HCT116 (cell line): ENCODE results near the gene FBLN7. TPM values are rescaled to one million over a fixed set of nuclear protein-coding genes. Genes with fewer than 3 reads are reported as not detected.

Source experiments
- ATAC-seq: fragments of 200-7000 bp; cut with Tn5 transposase; 2 replicates; pipeline ENCODE4 v1.9.1; 2020; ENCODE audit warnings: mild to moderate bottlenecking, moderate library complexity
- BruUV-seq: library from RNA; stranded (reverse); fragments of 400-500 nt; replicated peaks from 2 replicates; lab custom pipeline; 2021; lab: Mats Ljungman, UMichigan
- CTCF ChIA-PET: fragments of 300-600 bp; sonication (Branson Sonifier 250); formaldehyde crosslinking; loops from one replicate; lab custom pipeline; 2021; ENCODE audit warnings: antibody characterized with exemption; lab: Charles Lee
- POLR2A ChIA-PET: fragments of 300-600, 350-600 bp; sonication (Branson Sonifier 250); formaldehyde crosslinking; loops from one replicate; lab custom pipeline; 2021; ENCODE audit warnings: antibody characterized with exemption; lab: Charles Lee
- RAD21 ChIA-PET, 2 experiments: fragments of 300-600 bp; sonication (Branson Sonifier 250); formaldehyde crosslinking; loops; one replicate each; lab custom pipeline; 2023; ENCODE audit warnings: low total read pairs in 2 of 2; ENCODE audit not compliant: uncharacterized antibody in 2 of 2, unreplicated experiment in 2 of 2, low non-redundant PET in 1 of 2; lab: Charles Lee
- DNase-seq: peaks from one replicate; pipeline ENCODE4 v3.0.0-alpha.2; 2010; ENCODE audit warnings: low read depth, low spot score
- H2AFZ ChIP-seq: fragments of 200-600 bp; shearing (Covaris generic), sonication (generic); 2 replicates; pipeline ENCODE4 v1.6.1; 2017; ENCODE audit warnings: low read depth, mixed run types, mixed read lengths, antibody characterized with exemption, low read length; ENCODE audit not compliant: poor library complexity, severe bottlenecking
- H3K27ac ChIP-seq: 2 replicates; pipeline ENCODE4 v1.5.1; 2012; ENCODE audit warnings: low read depth, low read length
- H3K27me3 ChIP-seq: fragments of 200-600 bp; sonication (generic); 2 replicates; pipeline ENCODE4 v1.6.1; 2016; ENCODE audit warnings: mixed run types, low read length, mixed read lengths; ENCODE audit not compliant: insufficient read depth
- H3K36me3 ChIP-seq, 2 experiments: fragments of 200-500 bp in 1 of 2; fragments of 200-600 bp in 1 of 2; sonication (Bioruptor generic) in 1 of 2; sonication (generic) in 1 of 2; 2 replicates each; pipeline versions ENCODE4 v1.5.1 to v1.6.1; 2014 to 2016; ENCODE audit warnings: low read length in 2 of 2, inconsistent platforms in 1 of 2, mixed read lengths in 1 of 2, mixed run types in 1 of 2; ENCODE audit not compliant: insufficient read depth in 2 of 2, control insufficient read depth in 1 of 2
- H3K4me1 ChIP-seq, 2 experiments: fragments of 200-600 bp in 1 of 2; sonication (generic) in 1 of 2; 2 replicates each; pipeline versions ENCODE4 v1.5.1 to v1.6.1; 2012 to 2017; ENCODE audit warnings: low read length in 2 of 2, inconsistent platforms in 1 of 2, mild to moderate bottlenecking in 1 of 2, mixed read lengths in 1 of 2, mixed run types in 1 of 2, moderate library complexity in 1 of 2; ENCODE audit not compliant: insufficient read depth in 2 of 2, control insufficient read depth in 1 of 2
- H3K4me2 ChIP-seq: fragments of 200-600 bp; sonication (generic); 2 replicates; pipeline ENCODE4 v1.6.1; 2017; ENCODE audit warnings: mixed run types, low read length, mixed read lengths
- H3K4me3 ChIP-seq, 2 experiments: fragments of 200-600 bp in 1 of 2; sonication (generic) in 1 of 2; replicated peaks in 1 of 2; 2 replicates each; pipeline ENCODE4 v1.5.1; 2011 to 2016; ENCODE audit warnings: low read length in 2 of 2, control low read depth in 1 of 2, low read depth in 1 of 2, mild to moderate bottlenecking in 1 of 2, mixed read lengths in 1 of 2, mixed run types in 1 of 2
- H3K79me2 ChIP-seq: fragments of 200-600 bp; sonication (generic); 2 replicates; pipeline ENCODE4 v1.6.1; 2017; ENCODE audit warnings: mild to moderate bottlenecking, mixed run types, low read length, moderate library complexity, mixed read lengths; ENCODE audit not compliant: insufficient read depth
- H3K9ac ChIP-seq: fragments of 200-600 bp; sonication (generic); 2 replicates; pipeline ENCODE4 v1.6.1; 2016; ENCODE audit warnings: low read length, mixed read lengths
- H3K9me2 ChIP-seq: fragments of 200-600 bp; sonication (generic), shearing (Covaris generic); 2 replicates; pipeline ENCODE4 v1.6.1; 2017; ENCODE audit warnings: mixed run types, mild to moderate bottlenecking, moderate library complexity; ENCODE audit not compliant: insufficient read depth
- H3K9me3 ChIP-seq, 2 experiments: fragments of 200-500 bp in 1 of 2; fragments of 200-600 bp in 1 of 2; sonication (Bioruptor generic) in 1 of 2; sonication (generic) in 1 of 2; 2 replicates each; pipeline ENCODE4 v1.6.1; 2014 to 2017; ENCODE audit warnings: low read length in 2 of 2, mixed read lengths in 2 of 2, inconsistent platforms in 1 of 2, low read depth in 1 of 2, mild to moderate bottlenecking in 1 of 2, mixed run types in 1 of 2, moderate library complexity in 1 of 2; ENCODE audit not compliant: control insufficient read depth in 1 of 2, insufficient read depth in 1 of 2
- H4K20me1 ChIP-seq: fragments of 200-600 bp; sonication (generic), shearing (Covaris generic); 2 replicates; pipeline ENCODE4 v1.6.1; 2017; ENCODE audit warnings: mixed run types, mild to moderate bottlenecking, moderate library complexity; ENCODE audit not compliant: insufficient read depth
- CEBPB ChIP-seq: IDR thresholded peaks from 2 replicates; pipeline ENCODE4 v1.6.1; 2012; ENCODE audit warnings: low read depth
- EGR1 ChIP-seq: IDR thresholded peaks from 2 replicates; pipeline ENCODE4 v1.6.1; 2012; ENCODE audit warnings: low read depth
- ELF1 ChIP-seq: IDR thresholded peaks from 2 replicates; pipeline ENCODE4 v1.6.1; 2012; ENCODE audit warnings: low read depth, borderline replicate concordance
- FOSL1 ChIP-seq: IDR thresholded peaks from 2 replicates; pipeline ENCODE4 v1.6.1; 2012; ENCODE audit warnings: low read depth
- JUND ChIP-seq: IDR thresholded peaks from 2 replicates; pipeline ENCODE4 v1.6.1; 2012
- POLR2A ChIP-seq: IDR thresholded peaks from 2 replicates; pipeline ENCODE4 v1.7.0; 2011; ENCODE audit warnings: borderline replicate concordance; ENCODE audit not compliant: insufficient read depth, insufficient read length; ENCODE audit errors: extremely low read depth
- RAD21 ChIP-seq: IDR thresholded peaks from 2 replicates; pipeline ENCODE4 v1.6.1; 2012; ENCODE audit warnings: low read depth, mild to moderate bottlenecking
- SIN3A ChIP-seq: IDR thresholded peaks from 2 replicates; pipeline ENCODE4 v1.6.1; 2012; ENCODE audit warnings: low read depth
- SP1 ChIP-seq: IDR thresholded peaks from 2 replicates; pipeline ENCODE4 v1.6.1; 2012; ENCODE audit warnings: low read depth
- SRF ChIP-seq: IDR thresholded peaks from 2 replicates; pipeline ENCODE4 v1.6.1; 2012; ENCODE audit warnings: low read depth
- TCF7L2 ChIP-seq: IDR thresholded peaks from 2 replicates; pipeline ENCODE4 v1.7.0; 2011; ENCODE audit warnings: borderline replicate concordance, inconsistent platforms; ENCODE audit not compliant: insufficient read depth, insufficient read length; ENCODE audit errors: extremely low read depth
- YY1 ChIP-seq: IDR thresholded peaks from 2 replicates; pipeline ENCODE4 v1.6.1; 2011; ENCODE audit warnings: low read length, low read depth, moderate library complexity, mild to moderate bottlenecking; ENCODE audit not compliant: insufficient replicate concordance; ENCODE audit errors: extremely low read depth
- ZFX ChIP-seq: fragments of 450-650 bp; IDR thresholded peaks from 2 replicates; pipeline ENCODE4 v1.6.1; 2017
- ZNF274 ChIP-seq: fragments of 200-500 bp; sonication (Bioruptor generic); IDR thresholded peaks from 2 replicates; pipeline ENCODE4 v1.6.1; 2014; ENCODE audit warnings: mild to moderate bottlenecking, low read depth, low read length, inconsistent platforms
- intact Hi-C: fragments of 100-400 bp; cut with micrococcal nuclease; formaldehyde crosslinking; loops from 2 replicates; pipeline ENCODE4 v1.10.0; 2022
- total RNA-seq: library from RNA; stranded (reverse); gene quantifications from one replicate; pipeline ENCODE4 v1.2.1, GENCODE V29; 2021; ENCODE audit not compliant: unreplicated experiment
- TF ChIP-seq, protein P1 (sequence below): IDR thresholded peaks from 2 replicates; pipeline ENCODE4 v1.6.1; 2012
- TF ChIP-seq, protein P2 (sequence below): IDR thresholded peaks from 2 replicates; pipeline ENCODE4 v1.6.1; 2012; ENCODE audit warnings: low read depth
- TF ChIP-seq, protein P3 (sequence below), 3 experiments: fragments of 200-600 bp in 1 of 3; sonication (generic) in 1 of 3; IDR thresholded peaks in 2 of 3; conservative IDR thresholded peaks in 1 of 3; 2 replicates each; pipeline ENCODE4 v1.5.1; 2012 to 2017; ENCODE audit warnings: low read depth in 2 of 3, low read length in 2 of 3, antibody characterized with exemption in 1 of 3, borderline replicate concordance in 1 of 3, control low read depth in 1 of 3, mild to moderate bottlenecking in 1 of 3, mixed read lengths in 1 of 3, mixed run types in 1 of 3, moderate library complexity in 1 of 3; ENCODE audit not compliant: insufficient read depth in 1 of 3
- TF ChIP-seq, protein P4 (sequence below): IDR thresholded peaks from 2 replicates; pipeline ENCODE4 v1.6.1; 2011; ENCODE audit warnings: mild to moderate bottlenecking, low read length, moderate library complexity; ENCODE audit not compliant: insufficient replicate concordance; ENCODE audit errors: extremely low read depth

Gene FBLN7
- total RNA-seq, 1 experiment from 2014 or later: 0.34 TPM

DNA sequence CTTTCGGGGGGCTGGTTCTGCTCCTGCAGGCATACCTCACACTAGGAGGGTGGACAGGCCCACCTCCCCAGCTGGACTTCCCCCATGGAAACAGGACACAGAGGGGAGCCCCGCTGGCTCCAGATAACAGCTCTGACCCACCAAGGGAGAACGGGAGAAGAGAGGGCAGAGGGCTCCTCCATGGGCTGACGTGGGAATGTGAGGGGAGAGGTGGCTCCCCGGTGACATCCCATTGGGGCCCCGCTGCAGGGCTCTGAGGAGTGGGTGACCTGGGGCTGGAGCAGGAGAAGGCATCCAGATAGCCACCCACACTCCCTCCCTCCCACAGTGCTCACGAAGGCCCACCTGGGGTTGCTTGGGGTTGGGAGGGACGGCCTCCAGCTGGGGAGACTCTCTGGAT, 45.9 kb downstream of the FBLN7 start:
- H3K4me1 ChIP-seq: peaks cover 0 to 14% of the 10 kb centered on the region in 2 experiments; a peak in 2 of 4 replicates
- RAD21 ChIA-PET: no interaction called here
- no peaks in the 10 kb centered on the region for H3K79me2 ChIP-seq
- TF ChIP-seq ZFX (no peak), RAD21 (no peak), TCF7L2 (no peak), SP1 (no peak), FOSL1 (no peak), EGR1 (no peak), ELF1 (no peak), SRF (no peak), YY1 (no peak), POLR2A (no peak), ZNF274 (no peak), JUND (no peak), CEBPB (no peak), SIN3A (no peak)
- TF ChIP-seq, protein P1, sequence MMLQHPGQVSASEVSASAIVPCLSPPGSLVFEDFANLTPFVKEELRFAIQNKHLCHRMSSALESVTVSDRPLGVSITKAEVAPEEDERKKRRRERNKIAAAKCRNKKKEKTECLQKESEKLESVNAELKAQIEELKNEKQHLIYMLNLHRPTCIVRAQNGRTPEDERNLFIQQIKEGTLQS: no peak
- TF ChIP-seq, protein P2, sequence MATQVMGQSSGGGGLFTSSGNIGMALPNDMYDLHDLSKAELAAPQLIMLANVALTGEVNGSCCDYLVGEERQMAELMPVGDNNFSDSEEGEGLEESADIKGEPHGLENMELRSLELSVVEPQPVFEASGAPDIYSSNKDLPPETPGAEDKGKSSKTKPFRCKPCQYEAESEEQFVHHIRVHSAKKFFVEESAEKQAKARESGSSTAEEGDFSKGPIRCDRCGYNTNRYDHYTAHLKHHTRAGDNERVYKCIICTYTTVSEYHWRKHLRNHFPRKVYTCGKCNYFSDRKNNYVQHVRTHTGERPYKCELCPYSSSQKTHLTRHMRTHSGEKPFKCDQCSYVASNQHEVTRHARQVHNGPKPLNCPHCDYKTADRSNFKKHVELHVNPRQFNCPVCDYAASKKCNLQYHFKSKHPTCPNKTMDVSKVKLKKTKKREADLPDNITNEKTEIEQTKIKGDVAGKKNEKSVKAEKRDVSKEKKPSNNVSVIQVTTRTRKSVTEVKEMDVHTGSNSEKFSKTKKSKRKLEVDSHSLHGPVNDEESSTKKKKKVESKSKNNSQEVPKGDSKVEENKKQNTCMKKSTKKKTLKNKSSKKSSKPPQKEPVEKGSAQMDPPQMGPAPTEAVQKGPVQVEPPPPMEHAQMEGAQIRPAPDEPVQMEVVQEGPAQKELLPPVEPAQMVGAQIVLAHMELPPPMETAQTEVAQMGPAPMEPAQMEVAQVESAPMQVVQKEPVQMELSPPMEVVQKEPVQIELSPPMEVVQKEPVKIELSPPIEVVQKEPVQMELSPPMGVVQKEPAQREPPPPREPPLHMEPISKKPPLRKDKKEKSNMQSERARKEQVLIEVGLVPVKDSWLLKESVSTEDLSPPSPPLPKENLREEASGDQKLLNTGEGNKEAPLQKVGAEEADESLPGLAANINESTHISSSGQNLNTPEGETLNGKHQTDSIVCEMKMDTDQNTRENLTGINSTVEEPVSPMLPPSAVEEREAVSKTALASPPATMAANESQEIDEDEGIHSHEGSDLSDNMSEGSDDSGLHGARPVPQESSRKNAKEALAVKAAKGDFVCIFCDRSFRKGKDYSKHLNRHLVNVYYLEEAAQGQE: no peak
- TF ChIP-seq, protein P3, sequence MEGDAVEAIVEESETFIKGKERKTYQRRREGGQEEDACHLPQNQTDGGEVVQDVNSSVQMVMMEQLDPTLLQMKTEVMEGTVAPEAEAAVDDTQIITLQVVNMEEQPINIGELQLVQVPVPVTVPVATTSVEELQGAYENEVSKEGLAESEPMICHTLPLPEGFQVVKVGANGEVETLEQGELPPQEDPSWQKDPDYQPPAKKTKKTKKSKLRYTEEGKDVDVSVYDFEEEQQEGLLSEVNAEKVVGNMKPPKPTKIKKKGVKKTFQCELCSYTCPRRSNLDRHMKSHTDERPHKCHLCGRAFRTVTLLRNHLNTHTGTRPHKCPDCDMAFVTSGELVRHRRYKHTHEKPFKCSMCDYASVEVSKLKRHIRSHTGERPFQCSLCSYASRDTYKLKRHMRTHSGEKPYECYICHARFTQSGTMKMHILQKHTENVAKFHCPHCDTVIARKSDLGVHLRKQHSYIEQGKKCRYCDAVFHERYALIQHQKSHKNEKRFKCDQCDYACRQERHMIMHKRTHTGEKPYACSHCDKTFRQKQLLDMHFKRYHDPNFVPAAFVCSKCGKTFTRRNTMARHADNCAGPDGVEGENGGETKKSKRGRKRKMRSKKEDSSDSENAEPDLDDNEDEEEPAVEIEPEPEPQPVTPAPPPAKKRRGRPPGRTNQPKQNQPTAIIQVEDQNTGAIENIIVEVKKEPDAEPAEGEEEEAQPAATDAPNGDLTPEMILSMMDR (IDR thresholded peaks at IDR 0.05 in 2 of 3, conservative IDR thresholded peaks at IDR 0.05 in 1 of 3; ENCODE audit: borderline replicate concordance in 1 of 3, insufficient read depth in 1 of 3, low read depth in 2 of 3, low read length in 2 of 3): no peak
- TF ChIP-seq, protein P4, sequence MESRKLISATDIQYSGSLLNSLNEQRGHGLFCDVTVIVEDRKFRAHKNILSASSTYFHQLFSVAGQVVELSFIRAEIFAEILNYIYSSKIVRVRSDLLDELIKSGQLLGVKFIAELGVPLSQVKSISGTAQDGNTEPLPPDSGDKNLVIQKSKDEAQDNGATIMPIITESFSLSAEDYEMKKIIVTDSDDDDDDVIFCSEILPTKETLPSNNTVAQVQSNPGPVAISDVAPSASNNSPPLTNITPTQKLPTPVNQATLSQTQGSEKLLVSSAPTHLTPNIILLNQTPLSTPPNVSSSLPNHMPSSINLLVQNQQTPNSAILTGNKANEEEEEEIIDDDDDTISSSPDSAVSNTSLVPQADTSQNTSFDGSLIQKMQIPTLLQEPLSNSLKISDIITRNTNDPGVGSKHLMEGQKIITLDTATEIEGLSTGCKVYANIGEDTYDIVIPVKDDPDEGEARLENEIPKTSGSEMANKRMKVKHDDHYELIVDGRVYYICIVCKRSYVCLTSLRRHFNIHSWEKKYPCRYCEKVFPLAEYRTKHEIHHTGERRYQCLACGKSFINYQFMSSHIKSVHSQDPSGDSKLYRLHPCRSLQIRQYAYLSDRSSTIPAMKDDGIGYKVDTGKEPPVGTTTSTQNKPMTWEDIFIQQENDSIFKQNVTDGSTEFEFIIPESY: no peak
- CTCF ChIA-PET: no interaction called here
- intact Hi-C loops: no loop called here
- no peaks in the 10 kb centered on the region for H3K27me3 ChIP-seq
- H2AFZ ChIP-seq: no peak overlapping the region
- no peak overlapping the region for H3K27ac ChIP-seq
- H3K4me3 ChIP-seq: no peak overlapping the region
- DNase-seq: no peak
- POLR2A ChIA-PET: no interaction called here
- no peak overlapping the region for H3K9ac ChIP-seq
- no TSS peak for BruUV-seq
- no peaks in the 10 kb centered on the region for H3K9me3 ChIP-seq
- no peaks in the 10 kb centered on the region for H3K9me2 ChIP-seq
- no peak for ATAC-seq
- no peaks in the 10 kb centered on the region for H3K36me3 ChIP-seq
- no peak overlapping the region for H3K4me2 ChIP-seq
- H4K20me1 ChIP-seq: no peaks in the 10 kb centered on the region
